Kidney epithelial cell (primary cell): ENCODE data around the gene BNC2. TPM values are rescaled to one million over a fixed set of nuclear protein-coding genes. Genes with fewer than 3 reads are reported as not detected.

Source experiments
- DNase-seq: peaks from one replicate; pipeline ENCODE4 v3.0.0-alpha.2; 2010; ENCODE audit warnings: low read depth
- H3K27me3 ChIP-seq: 2 replicates; pipeline ENCODE4 v1.6.0; 2011; ENCODE audit warnings: low read length; ENCODE audit not compliant: control insufficient read depth, insufficient read depth
- H3K36me3 ChIP-seq: 2 replicates; pipeline ENCODE4 v1.5.1; 2011; ENCODE audit warnings: low read length; ENCODE audit not compliant: control insufficient read depth, insufficient read depth
- H3K4me3 ChIP-seq: 2 replicates; pipeline ENCODE4 v1.5.1; 2011; ENCODE audit warnings: low read depth, mild to moderate bottlenecking, control low read depth, low read length
- total RNA-seq: library from RNA; depleted of rRNA; stranded (reverse); fragments of >200 nt; gene quantifications from 2 replicates; pipeline ENCODE4 v1.2.3, GENCODE V29; 2015
- TF ChIP-seq, protein P1 (sequence below): IDR thresholded peaks from 2 replicates; pipeline ENCODE4 v1.5.1; 2011; ENCODE audit warnings: mild to moderate bottlenecking, moderate library complexity, low read length, control low read depth, inconsistent platforms; ENCODE audit not compliant: insufficient read depth, poor library complexity, severe bottlenecking

Gene BNC2
- total RNA-seq, 1 donor from 2014 or later: 1.5 TPM

DNA sequence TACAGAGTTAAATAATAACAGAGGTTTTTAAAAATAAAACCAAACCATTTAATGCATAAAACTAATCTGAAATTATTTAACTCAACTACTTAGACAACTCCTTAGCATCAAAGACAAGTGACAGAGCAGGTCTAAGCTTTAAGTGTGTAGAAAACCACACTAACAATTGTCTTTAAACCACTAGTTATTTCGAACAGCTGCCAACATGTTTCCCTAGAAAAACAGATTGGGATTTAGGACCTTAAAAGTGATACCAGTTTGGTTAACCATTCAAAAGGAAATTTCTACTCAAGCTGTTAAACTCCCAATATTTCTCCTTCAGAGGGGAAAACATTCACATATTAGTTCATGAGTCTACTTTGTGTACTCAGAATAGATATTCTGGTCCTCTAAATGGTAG lies 208.7 kb downstream of the BNC2 start:
- DNase-seq: no peak
- no peaks in the 10 kb centered on the region for H3K36me3 ChIP-seq
- TF ChIP-seq, protein P1, sequence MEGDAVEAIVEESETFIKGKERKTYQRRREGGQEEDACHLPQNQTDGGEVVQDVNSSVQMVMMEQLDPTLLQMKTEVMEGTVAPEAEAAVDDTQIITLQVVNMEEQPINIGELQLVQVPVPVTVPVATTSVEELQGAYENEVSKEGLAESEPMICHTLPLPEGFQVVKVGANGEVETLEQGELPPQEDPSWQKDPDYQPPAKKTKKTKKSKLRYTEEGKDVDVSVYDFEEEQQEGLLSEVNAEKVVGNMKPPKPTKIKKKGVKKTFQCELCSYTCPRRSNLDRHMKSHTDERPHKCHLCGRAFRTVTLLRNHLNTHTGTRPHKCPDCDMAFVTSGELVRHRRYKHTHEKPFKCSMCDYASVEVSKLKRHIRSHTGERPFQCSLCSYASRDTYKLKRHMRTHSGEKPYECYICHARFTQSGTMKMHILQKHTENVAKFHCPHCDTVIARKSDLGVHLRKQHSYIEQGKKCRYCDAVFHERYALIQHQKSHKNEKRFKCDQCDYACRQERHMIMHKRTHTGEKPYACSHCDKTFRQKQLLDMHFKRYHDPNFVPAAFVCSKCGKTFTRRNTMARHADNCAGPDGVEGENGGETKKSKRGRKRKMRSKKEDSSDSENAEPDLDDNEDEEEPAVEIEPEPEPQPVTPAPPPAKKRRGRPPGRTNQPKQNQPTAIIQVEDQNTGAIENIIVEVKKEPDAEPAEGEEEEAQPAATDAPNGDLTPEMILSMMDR: no peak
- no peak overlapping the region for H3K4me3 ChIP-seq
- no peaks in the 10 kb centered on the region for H3K27me3 ChIP-seq

DNA sequence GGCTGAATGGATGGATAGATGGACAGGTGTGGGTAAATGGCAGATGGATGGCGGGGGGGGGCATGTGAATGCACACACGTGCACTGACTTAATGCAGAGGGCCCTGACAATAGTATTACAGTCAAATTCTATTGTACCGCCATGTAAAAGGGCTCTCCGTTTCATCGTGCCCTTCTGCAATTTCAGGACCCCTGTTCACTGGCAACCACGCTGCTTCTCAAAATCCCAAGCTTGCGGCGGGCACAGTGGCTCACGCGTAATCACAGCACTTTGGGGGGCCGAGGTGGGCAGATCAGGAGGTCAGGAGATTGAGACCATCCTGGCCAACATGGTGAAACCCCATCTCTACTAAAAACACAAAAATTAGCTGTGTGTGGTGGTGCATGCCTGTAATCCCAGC lies 211.4 kb downstream of the BNC2 start:
- H3K27me3 ChIP-seq: no peaks in the 10 kb centered on the region
- TF ChIP-seq, protein P1: no peak
- no peak for DNase-seq

DNA sequence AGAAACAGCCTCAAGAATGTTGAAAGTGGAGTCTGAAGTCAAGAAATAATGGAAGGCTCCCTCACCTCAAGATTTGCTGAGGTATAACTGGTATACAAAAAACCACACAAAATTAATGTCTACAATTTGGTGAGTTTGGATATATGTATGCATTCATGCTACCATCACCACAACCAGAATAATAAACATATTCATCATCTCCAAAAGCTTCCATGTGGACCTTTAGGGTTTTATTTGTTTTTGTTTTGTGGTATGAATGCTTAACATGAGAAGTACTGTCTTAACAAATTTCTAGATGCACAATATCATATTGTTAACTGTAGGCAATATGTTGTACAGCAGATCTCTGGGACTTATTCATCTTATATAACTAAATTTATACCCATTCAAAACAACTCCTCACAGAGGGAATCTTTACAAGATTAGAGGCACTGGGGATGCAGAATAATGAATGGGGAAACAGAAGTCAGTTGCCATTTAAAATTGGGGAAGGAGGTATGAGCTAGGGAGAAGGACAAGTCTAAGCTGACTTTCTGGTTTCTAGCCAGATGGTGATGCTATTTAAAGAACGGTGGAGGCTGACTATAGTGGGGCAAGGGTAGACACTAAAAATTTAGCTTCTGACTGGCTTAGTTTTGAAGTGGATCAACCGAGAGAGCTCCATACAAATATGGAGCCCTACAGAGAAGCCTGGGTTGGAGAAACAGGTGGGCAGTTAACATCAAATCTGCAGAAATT lies 213.9 kb downstream of the BNC2 start:
- DNase-seq: no peak
- H3K27me3 ChIP-seq: no peaks in the 10 kb centered on the region
- TF ChIP-seq, protein P1: no peak

More for the DNA sequence above, 211.4 kb downstream of the BNC2 start:
- H3K36me3 ChIP-seq: no peaks in the 10 kb centered on the region
- H3K4me3 ChIP-seq: no peak overlapping the region

DNA sequence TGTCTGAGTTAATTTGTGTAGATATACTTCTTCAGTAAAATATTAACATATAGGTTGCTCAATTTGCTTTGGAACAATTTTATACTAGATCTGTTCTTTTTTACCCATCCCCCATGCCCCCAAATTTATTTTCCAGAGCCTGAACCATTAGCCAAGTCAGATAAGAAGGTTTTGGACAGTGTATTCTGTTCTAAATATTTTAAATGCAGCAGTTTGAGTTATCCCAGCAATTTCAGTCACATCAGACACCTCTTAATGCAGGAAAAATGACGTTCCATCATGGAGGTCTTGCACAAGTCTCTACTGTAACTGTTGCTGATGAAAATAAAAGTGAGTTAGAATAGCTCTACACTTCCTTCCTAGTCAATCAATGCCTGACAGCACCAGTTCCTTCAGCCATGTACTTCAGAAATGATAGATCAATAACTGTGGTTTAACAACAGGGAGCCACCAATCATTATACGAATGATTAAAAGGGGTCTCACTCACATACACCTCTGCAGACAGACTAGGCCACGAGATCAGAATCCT lies 215.8 kb downstream of the BNC2 start:
- Histone ChIP-seq H3K36me3 (no peaks in the 10 kb centered on the region), H3K4me3 (no peak overlapping the region), H3K27me3 (no peaks in the 10 kb centered on the region)
- TF ChIP-seq, protein P1: no peak
- DNase-seq: no peak

More for the DNA sequence above, 213.9 kb downstream of the BNC2 start:
- no peaks in the 10 kb centered on the region for H3K36me3 ChIP-seq
- no peak overlapping the region for H3K4me3 ChIP-seq

DNA sequence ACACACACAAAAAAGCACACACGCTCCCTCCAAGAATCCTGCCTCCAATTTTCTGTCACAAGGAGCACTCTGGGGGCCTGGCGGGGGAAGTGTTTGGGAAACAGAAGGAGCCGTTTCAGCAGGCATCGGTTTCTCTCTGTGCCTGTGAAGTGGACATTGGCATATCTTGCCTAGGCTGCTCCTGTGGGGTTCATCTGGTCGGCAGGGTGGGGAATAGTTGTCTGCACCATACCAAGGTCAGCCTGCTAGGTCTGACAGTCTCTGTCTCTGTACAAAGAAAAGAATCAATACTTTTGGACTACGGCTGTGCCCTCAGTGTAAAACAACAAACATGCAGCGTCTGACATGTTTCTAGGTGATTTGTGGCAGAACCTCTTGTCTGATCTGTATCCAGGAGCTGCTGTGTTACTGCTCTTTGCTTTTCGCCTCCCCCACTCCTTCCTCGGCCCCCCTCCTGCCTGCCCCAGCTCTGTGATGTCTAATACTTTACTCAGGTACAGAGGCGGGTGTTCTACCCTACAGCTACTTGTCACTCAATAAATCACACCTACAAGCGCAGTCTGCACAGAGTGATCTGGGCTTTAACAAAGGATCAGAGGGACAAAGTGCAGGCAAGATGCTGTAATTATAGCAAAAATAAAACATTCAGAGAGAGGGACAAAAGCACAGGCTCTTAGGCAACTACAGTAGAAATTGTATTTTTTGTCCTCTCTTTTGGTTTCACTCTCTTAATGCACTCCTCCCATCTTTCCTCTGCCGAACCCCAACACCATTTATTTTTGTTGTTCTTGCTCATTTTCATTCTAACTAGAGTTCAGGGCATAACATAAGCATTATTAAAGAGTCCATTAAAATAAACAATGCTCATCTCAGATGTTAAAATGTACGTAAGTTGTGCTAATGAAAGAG lies 216.7 kb downstream of the BNC2 start:
- DNase-seq: no peak
- Histone ChIP-seq H3K4me3 (no peak overlapping the region), H3K27me3 (no peaks in the 10 kb centered on the region), H3K36me3 (no peaks in the 10 kb centered on the region)
- TF ChIP-seq, protein P1: no peak
